ENCODE results near the gene MCRIP1. TPM values are rescaled to one million over a fixed set of nuclear protein-coding genes. Genes with fewer than 3 reads are reported as not detected.

MCRIP1 gene
- total and polyA plus RNA-seq, 5 donors from 2014 or later: 58.1 to 93.2 (median 74.9) TPM

GRCh38 chr17:81833921-81834830 is 1.1 kb upstream of the MCRIP1 start:
- ATAC-seq (ENCODE audit: low read depth in 2 of 2) (no peak), DNase-seq (peak in 1 of 3 donors; percentile 5)
- peak overlapping the region; percentile 88 to 91 (median 88) for H3K27ac Mint-ChIP-seq
- H3K27ac ChIP-seq (ENCODE audit: insufficient read depth, low read length, poor library complexity, severe bottlenecking): peak overlapping the region; percentile 92
- H3K4me3 ChIP-seq (ENCODE audit: low read depth, low read length): no peak overlapping the region
- no peaks in the 10 kb centered on the region for H3K36me3 ChIP-seq (ENCODE audit: control insufficient read depth, insufficient read depth, low read length)
- peaks cover 5 to 23% (median 9%) of the 10 kb centered on the region in 4 donors for H3K4me1 Mint-ChIP-seq
- no peaks in the 10 kb centered on the region for H3K27me3 ChIP-seq (ENCODE audit: control insufficient read depth, insufficient read depth, low read length)
- no peaks in the 10 kb centered on the region for H3K9me3 Mint-ChIP-seq
- H3K9me3 ChIP-seq (ENCODE audit: control insufficient read depth in 2 of 2, low read length in 2 of 2): no peaks in the 10 kb centered on the region
- no peaks in the 10 kb centered on the region for H3K27me3 Mint-ChIP-seq
- H3K4me1 ChIP-seq (ENCODE audit: control insufficient read depth, insufficient read depth, low read length, poor library complexity, severe bottlenecking): peaks cover 24% of the 10 kb centered on the region
- H3K4me3 Mint-ChIP-seq: peak overlapping the region; percentile 83 to 92 (median 88)
- no peaks in the 10 kb centered on the region for H3K36me3 Mint-ChIP-seq

- peaks cover 5 to 29% (median 12%) of the 10 kb centered on the region in 4 donors for H3K4me1 Mint-ChIP-seq
- Histone ChIP-seq H3K4me3 (ENCODE audit: low read depth, low read length) (peak overlapping the region; percentile 71), H3K36me3 (ENCODE audit: control insufficient read depth, insufficient read depth, low read length) (no peaks in the 10 kb centered on the region)
Observed at GRCh38 chr17:81832608-81833159, 407 bp downstream of the MCRIP1 start.

DNA sequence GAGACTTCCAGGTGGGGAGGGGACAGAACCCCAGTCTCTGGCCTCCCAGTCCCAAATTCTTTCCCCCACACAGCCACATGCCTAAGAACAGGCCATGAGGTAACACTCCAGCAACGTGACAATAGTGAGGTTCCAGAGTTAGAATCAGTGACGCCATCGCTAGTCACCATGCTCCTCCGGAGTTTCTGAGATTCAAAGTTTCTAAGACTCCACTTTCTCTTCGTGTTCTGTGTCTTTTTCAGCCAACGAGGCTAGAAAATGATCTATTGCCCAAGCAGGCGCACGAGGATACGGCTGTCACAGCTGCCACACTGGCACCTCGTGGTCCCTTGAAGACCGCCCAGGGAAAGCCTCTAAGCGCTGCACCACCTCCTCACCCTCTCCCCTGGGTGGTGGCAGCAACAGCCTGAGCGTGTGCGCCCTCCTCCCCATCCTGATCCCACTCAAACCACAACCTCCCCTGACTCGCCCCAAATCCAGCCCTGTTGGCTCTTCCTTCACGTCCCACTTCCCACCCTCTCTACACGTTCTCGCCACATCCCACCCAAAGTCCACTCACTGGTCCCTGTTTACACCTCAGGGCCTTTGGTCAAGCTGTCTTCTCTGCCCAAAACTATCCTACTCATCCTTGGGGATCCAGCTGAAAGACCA is 1.0 kb downstream of the MCRIP1 start:
- no peaks in the 10 kb centered on the region for H3K27me3 ChIP-seq (ENCODE audit: control insufficient read depth, insufficient read depth, low read length)
- peak overlapping the region; percentile 71 for H3K4me3 ChIP-seq (ENCODE audit: low read depth, low read length)
- Mint-ChIP-seq H3K27ac (peak overlapping the region; percentile 84 to 98 (median 93)), H3K4me3 (peak overlapping the region; percentile 91 to 97 (median 95)), H3K36me3 (no peaks in the 10 kb centered on the region), H3K9me3 (no peaks in the 10 kb centered on the region), H3K4me1 (peaks cover 5 to 29% (median 12%) of the 10 kb centered on the region in 4 donors), H3K27me3 (no peaks in the 10 kb centered on the region)
- peak; percentile 22 to 71 (median 58) for DNase-seq
- ATAC-seq (ENCODE audit: low read depth in 2 of 2): peak; percentile 43 to 50
- H3K27ac ChIP-seq (ENCODE audit: insufficient read depth, low read length, poor library complexity, severe bottlenecking): peak overlapping the region; percentile 72
- H3K4me1 ChIP-seq (ENCODE audit: control insufficient read depth, insufficient read depth, low read length, poor library complexity, severe bottlenecking): peaks cover 24% of the 10 kb centered on the region
- no peaks in the 10 kb centered on the region for H3K9me3 ChIP-seq (ENCODE audit: control insufficient read depth in 2 of 2, low read length in 2 of 2)
- H3K36me3 ChIP-seq (ENCODE audit: control insufficient read depth, insufficient read depth, low read length): no peaks in the 10 kb centered on the region

More at GRCh38 chr17:81832608-81833159, 407 bp downstream of the MCRIP1 start:
- Histone ChIP-seq H3K4me1 (ENCODE audit: control insufficient read depth, insufficient read depth, low read length, poor library complexity, severe bottlenecking) (peaks cover 24% of the 10 kb centered on the region), H3K9me3 (ENCODE audit: control insufficient read depth in 2 of 2, low read length in 2 of 2) (no peaks in the 10 kb centered on the region), H3K27ac (ENCODE audit: insufficient read depth, low read length, poor library complexity, severe bottlenecking) (peak overlapping the region; percentile 72), H3K27me3 (ENCODE audit: control insufficient read depth, insufficient read depth, low read length) (no peaks in the 10 kb centered on the region)
- H3K4me3 Mint-ChIP-seq: peak overlapping the region; percentile 91 to 97 (median 95)
- H3K9me3 Mint-ChIP-seq: no peaks in the 10 kb centered on the region
- peak in 2 of 3 donors; percentile 34 to 49 for DNase-seq
- no peaks in the 10 kb centered on the region for H3K36me3 Mint-ChIP-seq
- ATAC-seq (ENCODE audit: low read depth in 2 of 2): peak; percentile 7 to 22
- peak overlapping the region; percentile 84 to 98 (median 93) for H3K27ac Mint-ChIP-seq
- no peaks in the 10 kb centered on the region for H3K27me3 Mint-ChIP-seq

DNA sequence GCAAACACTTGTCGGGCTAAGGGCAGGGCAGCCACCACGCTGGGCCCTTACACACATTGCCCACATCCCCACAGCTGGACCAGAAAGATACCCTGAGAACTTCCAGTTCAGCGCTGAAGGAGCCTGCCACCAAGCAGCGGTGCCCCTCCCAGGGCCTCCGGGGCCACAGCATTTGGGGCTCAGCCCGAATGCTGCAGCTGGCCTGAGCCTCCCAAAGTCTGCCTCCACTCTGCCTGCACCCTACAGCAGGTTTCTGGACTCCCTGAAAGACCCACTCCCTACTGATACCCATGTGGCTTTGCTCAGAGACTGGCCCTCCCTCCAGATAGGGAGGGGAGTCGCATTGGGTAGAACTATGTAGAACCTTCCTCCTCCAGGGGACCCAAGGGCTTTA is 1.5 kb downstream of the MCRIP1 start:
- H3K4me3 Mint-ChIP-seq: peak overlapping the region; percentile 91 to 97 (median 95)
- Histone ChIP-seq H3K4me3 (ENCODE audit: low read depth, low read length) (peak overlapping the region; percentile 71), H3K9me3 (ENCODE audit: control insufficient read depth in 2 of 2, low read length in 2 of 2) (no peaks in the 10 kb centered on the region), H3K27me3 (ENCODE audit: control insufficient read depth, insufficient read depth, low read length) (no peaks in the 10 kb centered on the region), H3K4me1 (ENCODE audit: control insufficient read depth, insufficient read depth, low read length, poor library complexity, severe bottlenecking) (peaks cover 24% of the 10 kb centered on the region), H3K27ac (ENCODE audit: insufficient read depth, low read length, poor library complexity, severe bottlenecking) (peak overlapping the region; percentile 72), H3K36me3 (ENCODE audit: control insufficient read depth, insufficient read depth, low read length) (no peaks in the 10 kb centered on the region)
- peak overlapping the region in 2 of 3 donors; percentile 93 to 98 for H3K27ac Mint-ChIP-seq
- DNase-seq: peak in 1 of 3 donors; percentile 12
- no peak for ATAC-seq (ENCODE audit: low read depth in 2 of 2)
- peaks cover 5 to 29% (median 12%) of the 10 kb centered on the region in 4 donors for H3K4me1 Mint-ChIP-seq
- H3K36me3 Mint-ChIP-seq: no peaks in the 10 kb centered on the region
- H3K27me3 Mint-ChIP-seq: no peaks in the 10 kb centered on the region
- H3K9me3 Mint-ChIP-seq: no peaks in the 10 kb centered on the region

GRCh38 chr17:81829858-81830257 is 3.2 kb downstream of the MCRIP1 start:
- Histone ChIP-seq H3K36me3 (ENCODE audit: control insufficient read depth, insufficient read depth, low read length) (no peaks in the 10 kb centered on the region), H3K4me3 (ENCODE audit: low read depth, low read length) (no peak overlapping the region), H3K27ac (ENCODE audit: insufficient read depth, low read length, poor library complexity, severe bottlenecking) (no peak overlapping the region), H3K27me3 (ENCODE audit: control insufficient read depth, insufficient read depth, low read length) (no peaks in the 10 kb centered on the region), H3K9me3 (ENCODE audit: control insufficient read depth in 2 of 2, low read length in 2 of 2) (no peaks in the 10 kb centered on the region), H3K4me1 (ENCODE audit: control insufficient read depth, insufficient read depth, low read length, poor library complexity, severe bottlenecking) (peaks cover 24% of the 10 kb centered on the region)
- Mint-ChIP-seq H3K27me3 (no peaks in the 10 kb centered on the region), H3K36me3 (peaks cover 4% of the 10 kb centered on the region), H3K27ac (peak overlapping the region in 1 of 3 donors; percentile 26), H3K9me3 (peaks cover 0 to 2% (median 0%) of the 10 kb centered on the region in 7 donors), H3K4me1 (peaks cover 5 to 33% (median 13%) of the 10 kb centered on the region in 4 donors), H3K4me3 (peak overlapping the region in 1 of 4 donors; percentile 54)
- DNase-seq: no peak
- no peak for ATAC-seq (ENCODE audit: low read depth in 2 of 2)

DNA sequence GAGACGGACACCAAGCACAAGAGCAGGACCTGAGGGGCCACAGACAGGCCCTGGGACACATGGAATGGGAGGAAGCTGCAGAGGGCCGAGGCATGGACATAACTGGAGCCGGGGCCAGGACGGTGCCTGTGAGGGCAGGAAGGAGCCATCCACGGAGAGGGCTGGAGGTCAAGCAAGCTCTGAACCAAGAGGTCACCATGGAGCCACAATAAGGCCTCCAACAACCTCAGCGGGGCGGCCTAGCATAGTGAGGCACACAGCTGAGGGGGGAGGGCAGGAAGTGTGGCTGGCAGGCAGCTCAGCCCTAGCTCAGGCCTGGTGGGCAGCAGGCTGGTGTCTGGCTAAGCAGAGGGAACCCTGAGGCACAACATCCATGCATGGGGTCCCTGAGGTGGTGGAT is 4.4 kb downstream of the MCRIP1 start:
- Histone ChIP-seq H3K36me3 (ENCODE audit: control insufficient read depth, insufficient read depth, low read length) (no peaks in the 10 kb centered on the region), H3K4me3 (ENCODE audit: low read depth, low read length) (no peak overlapping the region), H3K9me3 (ENCODE audit: control insufficient read depth in 2 of 2, low read length in 2 of 2) (no peaks in the 10 kb centered on the region), H3K27ac (ENCODE audit: insufficient read depth, low read length, poor library complexity, severe bottlenecking) (no peak overlapping the region), H3K4me1 (ENCODE audit: control insufficient read depth, insufficient read depth, low read length, poor library complexity, severe bottlenecking) (peaks cover 19% of the 10 kb centered on the region), H3K27me3 (ENCODE audit: control insufficient read depth, insufficient read depth, low read length) (no peaks in the 10 kb centered on the region)
- H3K27ac Mint-ChIP-seq: peak overlapping the region in 1 of 3 donors; percentile 65
- peak overlapping the region in 1 of 4 donors; percentile 89 for H3K4me3 Mint-ChIP-seq
- peaks cover 0 to 2% (median 0%) of the 10 kb centered on the region in 7 donors for H3K9me3 Mint-ChIP-seq
- H3K4me1 Mint-ChIP-seq: peaks cover 5 to 31% (median 13%) of the 10 kb centered on the region in 4 donors
- ATAC-seq (ENCODE audit: low read depth in 2 of 2): no peak
- no peaks in the 10 kb centered on the region for H3K27me3 Mint-ChIP-seq
- no peak for DNase-seq
- H3K36me3 Mint-ChIP-seq: peaks cover 6% of the 10 kb centered on the region

- H3K4me1 ChIP-seq (ENCODE audit: control insufficient read depth, insufficient read depth, low read length, poor library complexity, severe bottlenecking): no peaks in the 10 kb centered on the region
- H3K27me3 Mint-ChIP-seq: no peaks in the 10 kb centered on the region
- peaks cover 0 to 2% (median 0%) of the 10 kb centered on the region in 7 donors for H3K9me3 Mint-ChIP-seq
- H3K27ac Mint-ChIP-seq: no peak overlapping the region
- H3K27me3 ChIP-seq (ENCODE audit: control insufficient read depth, insufficient read depth, low read length): no peaks in the 10 kb centered on the region
- H3K36me3 Mint-ChIP-seq: peaks cover 8% of the 10 kb centered on the region
- no peak overlapping the region for H3K4me3 ChIP-seq (ENCODE audit: low read depth, low read length)
- H3K36me3 ChIP-seq (ENCODE audit: control insufficient read depth, insufficient read depth, low read length): peaks cover 3% of the 10 kb centered on the region
- H3K9me3 ChIP-seq (ENCODE audit: control insufficient read depth in 2 of 2, low read length in 2 of 2): no peaks in the 10 kb centered on the region
- H3K4me1 Mint-ChIP-seq: peaks cover 0 to 18% (median 4%) of the 10 kb centered on the region in 4 donors
- no peak for DNase-seq
- ATAC-seq (ENCODE audit: low read depth in 2 of 2): no peak
- H3K4me3 Mint-ChIP-seq: no peak overlapping the region
- no peak overlapping the region for H3K27ac ChIP-seq (ENCODE audit: insufficient read depth, low read length, poor library complexity, severe bottlenecking)
Observed at GRCh38 chr17:81825841-81826466, 7.1 kb downstream of the MCRIP1 start.

Measured in CD4-positive, CD25-positive, alpha-beta regulatory T cell (primary cell).